Transverse colon (tissue), 4 donors: ENCODE measurements around the gene THAP6. TPM values are rescaled to one million over a fixed set of nuclear protein-coding genes. Genes with fewer than 3 reads are reported as not detected.

Source experiments
- DNase-seq: peaks from one replicate; pipeline ENCODE4 v3.0.0-alpha.2; 2019
- H3K27ac ChIP-seq, 4 donors: fragments of 200-600 bp; sonication (generic); 2 replicates each; pipeline ENCODE4 v1.5.1; 2016 to 2018; ENCODE audit warnings: inconsistent platforms in 4 of 4
- H3K27me3 ChIP-seq: fragments of 200-600 bp; sonication (generic); 2 replicates; pipeline ENCODE4 v1.5.1; 2017; ENCODE audit warnings: inconsistent platforms
- H3K36me3 ChIP-seq, 4 donors: fragments of 200-600 bp; sonication (generic); 2 replicates each; pipeline ENCODE4 v1.5.1; 2017 to 2019; ENCODE audit warnings: inconsistent platforms in 4 of 4
- H3K4me1 ChIP-seq, 4 donors: fragments of 200-600 bp; sonication (generic); 2 replicates each; pipeline ENCODE4 v1.5.1; 2017 to 2020; ENCODE audit warnings: inconsistent platforms in 4 of 4
- H3K4me3 ChIP-seq, 4 donors: fragments of 200-600 bp; sonication (generic); 1 replicate in 1 of 4; 2 replicates in 3 of 4; pipeline versions ENCODE4 v1.5.1 to v1.6.1; 2017 to 2019; ENCODE audit warnings: inconsistent platforms in 4 of 4
- H3K9me3 ChIP-seq, 2 donors: fragments of 200-600 bp; sonication (generic); 2 replicates each; pipeline ENCODE4 v1.5.1; 2017 to 2019; ENCODE audit warnings: inconsistent platforms in 2 of 2
- EP300 ChIP-seq: sonication (generic); formaldehyde crosslinking; IDR thresholded peaks from one replicate; pipeline ENCODE4 v1.6.1; 2017; ENCODE audit warnings: antibody characterized with exemption, low read depth
- POLR2A ChIP-seq: fragments of 450-650 bp; IDR thresholded peaks from one replicate; pipeline ENCODE4 v1.6.1; 2016; ENCODE audit warnings: antibody characterized with exemption, mild to moderate bottlenecking, moderate library complexity
- POLR2AphosphoS5 ChIP-seq, 3 donors: sonication (generic); formaldehyde crosslinking; IDR thresholded peaks; one replicate each; pipeline ENCODE4 v1.6.1; 2016; ENCODE audit warnings: antibody characterized with exemption in 3 of 3
- WGBS, 2 donors: methylation state at CpG; one replicate each; pipeline ENCODE4 v1.1.5; 2018; ENCODE audit warnings: low coverage in 1 of 2; 5-methylcytosine and 5-hydroxymethylcytosine counted together
- in situ Hi-C, 4 donors: fragments of 200-750 bp; cut with MboI; loops; one replicate each; pipeline versions ENCODE4 v1.15.0 to v1.15.1; 2017; ENCODE audit warnings: low sequenced_read_pairs in 3 of 4, low pct_ligation_motif_present in 1 of 4, low pct_unique_long_range_greater_than_20kb in 1 of 4
- intact Hi-C: fragments of 100-400 bp; cut with DNase I; formaldehyde crosslinking; loops from one replicate; pipeline ENCODE4 v1.15.1; 2023; ENCODE audit warnings: low total_unique reads
- total RNA-seq, 4 donors: library from RNA; depleted of rRNA; stranded (reverse); fragments of >200 nt; gene quantifications; one replicate each; pipeline ENCODE4 v1.1.0, GENCODE V29; 2016
- TF ChIP-seq, protein P1 (sequence below), 5 experiments: fragments of 200-600 bp in 3 of 5; fragments of 450-650 bp in 2 of 5; sonication (generic) in 3 of 5; IDR thresholded peaks; 1 replicate in 2 of 5; 2 replicates in 3 of 5; pipeline ENCODE4 v1.5.1; 2016 to 2017; ENCODE audit warnings: antibody characterized with exemption in 5 of 5, inconsistent platforms in 3 of 5, mild to moderate bottlenecking in 2 of 5, moderate library complexity in 1 of 5

The THAP6 gene
- total RNA-seq, 4 donors from 2014 or later = 16.8 to 39.6 (median 27.6) TPM

DNA sequence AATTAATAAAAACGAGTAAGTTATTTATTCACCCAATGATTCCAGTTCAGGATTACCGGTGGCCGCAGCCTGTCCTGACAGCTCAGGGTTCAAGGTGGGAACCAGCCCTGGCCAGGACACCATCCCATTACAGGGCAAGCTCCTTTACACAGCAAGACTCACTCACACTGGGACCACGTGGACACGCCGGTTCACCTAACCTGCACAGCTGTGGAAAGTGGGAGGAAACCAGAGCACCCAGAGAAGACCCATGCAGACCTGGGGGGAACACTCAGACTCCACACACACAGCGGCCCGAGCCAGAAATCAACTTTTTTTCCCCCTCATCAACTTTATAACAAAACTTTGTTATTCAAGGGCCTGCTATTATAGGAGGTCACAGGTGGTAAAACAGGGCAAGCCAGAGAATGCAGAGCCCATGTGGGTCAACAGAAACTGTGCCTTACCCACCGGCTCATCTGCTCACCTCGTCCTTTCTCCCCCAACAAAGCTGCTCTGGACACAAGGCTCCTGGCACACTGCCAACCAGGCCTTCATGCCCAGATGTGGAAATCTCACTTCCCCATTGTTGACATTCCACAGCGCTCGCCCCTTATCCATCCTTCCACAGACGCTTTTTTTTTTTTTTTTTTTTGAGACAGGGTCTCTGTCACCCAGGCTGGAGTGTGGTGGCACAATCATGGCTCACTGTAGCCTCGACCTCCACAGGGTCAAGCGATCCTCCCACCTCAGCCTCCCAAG, 33.5 kb downstream of the THAP6 start:
- Histone ChIP-seq H3K27ac (no peak overlapping the region), H3K27me3 (no peaks in the 10 kb centered on the region), H3K4me3 (no peak overlapping the region), H3K36me3 (no peaks in the 10 kb centered on the region), H3K4me1 (no peaks in the 10 kb centered on the region), H3K9me3 (no peaks in the 10 kb centered on the region)
- TF ChIP-seq, protein P1, sequence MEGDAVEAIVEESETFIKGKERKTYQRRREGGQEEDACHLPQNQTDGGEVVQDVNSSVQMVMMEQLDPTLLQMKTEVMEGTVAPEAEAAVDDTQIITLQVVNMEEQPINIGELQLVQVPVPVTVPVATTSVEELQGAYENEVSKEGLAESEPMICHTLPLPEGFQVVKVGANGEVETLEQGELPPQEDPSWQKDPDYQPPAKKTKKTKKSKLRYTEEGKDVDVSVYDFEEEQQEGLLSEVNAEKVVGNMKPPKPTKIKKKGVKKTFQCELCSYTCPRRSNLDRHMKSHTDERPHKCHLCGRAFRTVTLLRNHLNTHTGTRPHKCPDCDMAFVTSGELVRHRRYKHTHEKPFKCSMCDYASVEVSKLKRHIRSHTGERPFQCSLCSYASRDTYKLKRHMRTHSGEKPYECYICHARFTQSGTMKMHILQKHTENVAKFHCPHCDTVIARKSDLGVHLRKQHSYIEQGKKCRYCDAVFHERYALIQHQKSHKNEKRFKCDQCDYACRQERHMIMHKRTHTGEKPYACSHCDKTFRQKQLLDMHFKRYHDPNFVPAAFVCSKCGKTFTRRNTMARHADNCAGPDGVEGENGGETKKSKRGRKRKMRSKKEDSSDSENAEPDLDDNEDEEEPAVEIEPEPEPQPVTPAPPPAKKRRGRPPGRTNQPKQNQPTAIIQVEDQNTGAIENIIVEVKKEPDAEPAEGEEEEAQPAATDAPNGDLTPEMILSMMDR (IDR thresholded peaks at IDR 0.05) = no peak
- TF ChIP-seq EP300 (no peak), POLR2AphosphoS5 (IDR thresholded peaks at IDR 0.05) (no peak), POLR2A (no peak)
- intact Hi-C loops = no loop called here
- DNase-seq = peak; percentile 42
- in situ Hi-C loops = no loop called here
- WGBS, 2 donors = 81 to 100% methylated on average over 1 to 15 of the region's 15 CpGs

DNA sequence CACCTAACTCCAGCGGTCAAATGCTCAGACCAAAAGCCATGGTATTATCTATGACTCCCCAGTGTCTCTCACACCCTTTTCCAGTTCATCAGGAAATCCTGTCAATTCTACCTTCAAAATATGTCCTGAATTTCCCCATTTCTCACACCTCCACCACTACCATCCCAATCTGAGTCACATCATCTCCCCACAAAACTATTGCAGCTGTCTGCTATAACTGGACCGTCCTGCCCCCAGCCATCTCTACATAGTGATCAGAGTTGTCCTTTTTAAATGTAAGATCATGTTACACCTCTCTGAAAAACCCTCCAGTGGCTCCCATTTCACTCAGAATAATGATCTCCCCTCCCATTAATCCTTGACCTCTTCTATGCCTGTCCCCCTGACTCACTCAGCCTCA, 34.7 kb downstream of the THAP6 start:
- intact Hi-C loops = no loop called here
- Histone ChIP-seq H3K36me3 (no peaks in the 10 kb centered on the region), H3K27ac (no peak overlapping the region), H3K27me3 (no peaks in the 10 kb centered on the region), H3K4me1 (no peaks in the 10 kb centered on the region), H3K9me3 (no peaks in the 10 kb centered on the region), H3K4me3 (no peak overlapping the region)
- DNase-seq = no peak
- in situ Hi-C loops = no loop called here
- WGBS, 2 donors = 84 to 90% methylated on average over 2 of the region's 2 CpGs
- TF ChIP-seq EP300 (no peak), POLR2A (no peak), POLR2AphosphoS5 (IDR thresholded peaks at IDR 0.05) (no peak)
- TF ChIP-seq, protein P1 (IDR thresholded peaks at IDR 0.05) = no peak

DNA sequence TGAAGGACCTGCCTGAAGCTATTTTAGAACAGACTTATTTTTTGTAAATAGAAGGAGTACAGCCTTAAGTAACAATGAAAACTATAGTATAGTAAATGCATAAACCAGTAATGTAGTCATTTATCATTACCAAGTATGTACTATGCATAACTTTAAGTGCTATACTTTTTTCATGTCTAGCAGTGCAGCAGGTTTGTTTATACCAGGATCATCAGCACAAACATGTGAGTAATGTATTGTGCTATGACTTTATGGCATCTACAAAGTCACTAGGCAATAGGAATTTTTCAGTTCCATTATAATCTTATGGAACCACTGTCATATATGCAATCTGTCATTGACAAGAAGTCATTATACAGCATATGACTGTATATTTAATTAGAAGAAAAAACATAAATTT, 38.2 kb downstream of the THAP6 start:
- no peaks in the 10 kb centered on the region for H3K36me3 ChIP-seq
- H3K27me3 ChIP-seq = no peaks in the 10 kb centered on the region
- no peaks in the 10 kb centered on the region for H3K4me1 ChIP-seq
- in situ Hi-C loops (no loop called here), intact Hi-C loops (no loop called here)
- H3K4me3 ChIP-seq = no peak overlapping the region
- no peaks in the 10 kb centered on the region for H3K9me3 ChIP-seq
- DNase-seq = no peak
- no peak for TF ChIP-seq POLR2AphosphoS5 (IDR thresholded peaks at IDR 0.05)
- TF ChIP-seq, protein P1 (IDR thresholded peaks at IDR 0.05) = no peak
- no peak for TF ChIP-seq POLR2A
- no peak for TF ChIP-seq EP300
- H3K27ac ChIP-seq = no peak overlapping the region

DNA sequence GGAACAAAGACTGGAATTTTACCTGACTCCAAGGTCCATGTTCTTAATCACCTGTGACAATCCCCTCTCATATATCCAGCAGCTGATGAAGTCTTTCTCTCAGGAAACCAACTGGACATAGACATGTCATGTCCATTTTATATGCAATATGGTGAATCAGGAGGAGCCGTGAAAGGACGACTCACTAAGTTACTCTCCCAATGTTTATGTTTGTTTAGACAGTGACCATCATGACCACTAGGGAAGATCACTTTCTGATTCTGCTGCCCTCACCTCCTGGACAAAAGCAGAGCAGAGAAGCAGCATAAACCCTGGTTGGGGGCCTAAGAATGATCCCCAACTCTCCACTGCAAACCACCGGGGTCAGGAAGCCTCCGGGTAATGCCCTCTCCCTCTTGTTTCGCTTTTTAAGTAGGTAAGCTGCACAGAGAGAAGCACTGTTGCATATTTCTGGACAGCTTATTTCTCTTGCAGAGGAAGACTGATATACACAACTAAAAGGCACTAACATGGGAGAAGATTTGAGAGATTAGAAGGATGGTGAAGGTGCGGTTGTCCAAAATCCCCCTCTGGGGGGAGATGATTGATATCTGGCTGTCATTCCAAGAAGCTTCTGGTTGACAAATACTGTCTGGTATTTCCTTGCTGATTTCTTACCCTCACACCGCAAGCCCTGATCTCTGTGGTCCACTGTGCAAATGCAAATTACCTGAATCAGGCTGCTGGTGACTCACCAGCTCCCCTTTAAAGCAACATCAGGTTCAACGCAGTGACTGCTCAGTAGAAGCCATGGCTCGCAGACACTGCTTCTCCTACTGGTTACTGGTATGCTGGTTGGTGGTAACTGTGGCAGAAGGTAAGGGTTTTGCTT, 41.3 kb downstream of the THAP6 start, which contains the start of gene ODAPH:
Gene ODAPH, plus strand, starts transcription at position 773 of the 871 bp plus-strand sequence. Its CDS starts 17 bp downstream, at position 790.
- intact Hi-C loops (no loop called here), in situ Hi-C loops (no loop called here)
- peak; percentile 38 for DNase-seq

More for the DNA sequence above, 41.3 kb downstream of the THAP6 start, which contains the start of gene ODAPH:
- Histone ChIP-seq H3K4me3 (no peak within 1 kb of the TSS), H3K27ac (no peak within 1 kb of the TSS), H3K27me3 (no peaks in the 10 kb centered on the region), H3K36me3 (no peaks in the 10 kb centered on the region), H3K4me1 (no peaks in the 10 kb centered on the region), H3K9me3 (no peaks in the 10 kb centered on the region)
- TF ChIP-seq EP300 = no peak
- TF ChIP-seq POLR2A = no peak
- no peak for TF ChIP-seq POLR2AphosphoS5 (IDR thresholded peaks at IDR 0.05)
- TF ChIP-seq, protein P1 (IDR thresholded peaks at IDR 0.05) = no peak
- whole genome bisulfite sequencing, 2 donors = 54 to 58% methylated on average over 8 to 9 of the region's 9 CpGs
